Mesenchymal stem cell (in vitro differentiated cells and primary cell): Measurements from ENCODE around the gene LILRB1.

Experiments used
- DNase-seq: peaks from one replicate; pipeline ENCODE4 v3.0.0-alpha.2; 2013
- H2AFZ ChIP-seq: one replicate; pipeline ENCODE4 v1.6.1; 2013; ENCODE audit warnings: low read depth, mild to moderate bottlenecking, control low read depth, inconsistent platforms, low read length, moderate library complexity
- H2AK5ac ChIP-seq: 2 replicates; pipeline ENCODE4 v1.6.1; 2013; ENCODE audit warnings: low read length, moderate library complexity, mild to moderate bottlenecking, inconsistent platforms; ENCODE audit not compliant: severe bottlenecking
- H2BK120ac ChIP-seq: one replicate; pipeline ENCODE4 v1.6.1; 2013; ENCODE audit warnings: low read depth, mild to moderate bottlenecking, inconsistent platforms, low read length, moderate library complexity
- H2BK12ac ChIP-seq, 2 experiments: one replicate each; pipeline ENCODE4 v1.6.1; 2013; ENCODE audit warnings: inconsistent platforms in 2 of 2, low read length in 2 of 2, mild to moderate bottlenecking in 2 of 2, moderate library complexity in 2 of 2, control low read depth in 1 of 2
- H2BK15ac ChIP-seq: one replicate; pipeline ENCODE4 v1.6.1; 2013; ENCODE audit warnings: mild to moderate bottlenecking, low read depth, inconsistent platforms; ENCODE audit not compliant: poor library complexity, severe bottlenecking
- H2BK5ac ChIP-seq: 2 replicates; pipeline ENCODE4 v1.6.1; 2013; ENCODE audit warnings: low read depth, mild to moderate bottlenecking, low read length, control low read depth, inconsistent platforms; ENCODE audit not compliant: poor library complexity, severe bottlenecking
- H3K14ac ChIP-seq, 2 experiments: one replicate each; pipeline ENCODE4 v1.6.1; 2013; ENCODE audit warnings: inconsistent platforms in 2 of 2, low read length in 2 of 2, control low read depth in 1 of 2, mild to moderate bottlenecking in 1 of 2, moderate library complexity in 1 of 2
- H3K18ac ChIP-seq, 2 experiments: one replicate each; pipeline ENCODE4 v1.6.1; 2013; ENCODE audit warnings: inconsistent platforms in 2 of 2, low read length in 2 of 2, control low read depth in 1 of 2, low read depth in 1 of 2, mild to moderate bottlenecking in 1 of 2
- H3K23ac ChIP-seq, 2 experiments: one replicate each; pipeline ENCODE4 v1.6.1; 2013; ENCODE audit warnings: inconsistent platforms in 2 of 2, low read length in 2 of 2, mild to moderate bottlenecking in 2 of 2, moderate library complexity in 2 of 2, control low read depth in 1 of 2
- H3K27ac ChIP-seq: 2 replicates; pipeline ENCODE4 v1.5.1; 2013; ENCODE audit warnings: mild to moderate bottlenecking, moderate library complexity, low read length, control low read depth, inconsistent platforms; ENCODE audit not compliant: poor library complexity, severe bottlenecking
- H3K27me3 ChIP-seq, 2 experiments: 2 replicates each; pipeline versions ENCODE4 v1.6.1 to v1.7.0; 2013; ENCODE audit warnings: low read length in 2 of 2, mild to moderate bottlenecking in 2 of 2, moderate library complexity in 2 of 2, control low read depth in 1 of 2, inconsistent platforms in 1 of 2; ENCODE audit not compliant: control insufficient read depth in 1 of 2, insufficient read depth in 1 of 2
- H3K36me3 ChIP-seq, 2 experiments: 2 replicates each; pipeline versions ENCODE4 v1.6.1 to v1.7.0; 2013; ENCODE audit warnings: low read length in 2 of 2, control low read depth in 1 of 2, inconsistent platforms in 1 of 2, low read depth in 1 of 2, mild to moderate bottlenecking in 1 of 2; ENCODE audit not compliant: insufficient read depth in 2 of 2, control insufficient read depth in 1 of 2
- H3K4ac ChIP-seq, 2 experiments: one replicate each; pipeline ENCODE4 v1.6.1; 2013; ENCODE audit warnings: inconsistent platforms in 2 of 2, low read length in 2 of 2, mild to moderate bottlenecking in 2 of 2, moderate library complexity in 2 of 2, control low read depth in 1 of 2, low read depth in 1 of 2
- H3K4me1 ChIP-seq: 2 replicates; pipeline ENCODE4 v1.6.1; 2013; ENCODE audit warnings: low read depth, low read length, control low read depth; ENCODE audit not compliant: control insufficient read depth, insufficient read depth
- H3K4me2 ChIP-seq: 2 replicates; pipeline ENCODE4 v1.6.1; 2013; ENCODE audit warnings: low read length, mild to moderate bottlenecking, inconsistent platforms; ENCODE audit not compliant: poor library complexity, severe bottlenecking
- H3K4me3 ChIP-seq, 2 experiments: 2 replicates each; pipeline versions ENCODE4 v1.5.1 to v1.7.0; 2013; ENCODE audit warnings: low read length in 2 of 2, mild to moderate bottlenecking in 2 of 2, control low read depth in 1 of 2, low read depth in 1 of 2; ENCODE audit not compliant: insufficient read depth in 1 of 2
- H3K79me1 ChIP-seq: replicated peaks from 2 replicates; pipeline ENCODE4 v1.6.1; 2013; ENCODE audit warnings: mild to moderate bottlenecking, control low read depth, low read length, inconsistent platforms; ENCODE audit not compliant: poor library complexity, severe bottlenecking
- H3K9ac ChIP-seq: 2 replicates; pipeline ENCODE4 v1.7.0; 2013; ENCODE audit warnings: mild to moderate bottlenecking, low read length, moderate library complexity
- H3K9me3 ChIP-seq: 2 replicates; pipeline ENCODE4 v1.7.0; 2013; ENCODE audit warnings: mild to moderate bottlenecking, low read length; ENCODE audit not compliant: control insufficient read depth
- H4K8ac ChIP-seq: one replicate; pipeline ENCODE4 v1.6.1; 2013; ENCODE audit warnings: inconsistent platforms, mild to moderate bottlenecking, low read length, moderate library complexity
- H4K91ac ChIP-seq: one replicate; pipeline ENCODE4 v1.6.1; 2013; ENCODE audit warnings: mild to moderate bottlenecking, low read length, inconsistent platforms
- WGBS: methylation state at CpG from one replicate; pipeline ENCODE4 v1.1.7; 2013; ENCODE audit warnings: mixed read lengths; 5-methylcytosine and 5-hydroxymethylcytosine counted together

The LILRB1 gene

DNA sequence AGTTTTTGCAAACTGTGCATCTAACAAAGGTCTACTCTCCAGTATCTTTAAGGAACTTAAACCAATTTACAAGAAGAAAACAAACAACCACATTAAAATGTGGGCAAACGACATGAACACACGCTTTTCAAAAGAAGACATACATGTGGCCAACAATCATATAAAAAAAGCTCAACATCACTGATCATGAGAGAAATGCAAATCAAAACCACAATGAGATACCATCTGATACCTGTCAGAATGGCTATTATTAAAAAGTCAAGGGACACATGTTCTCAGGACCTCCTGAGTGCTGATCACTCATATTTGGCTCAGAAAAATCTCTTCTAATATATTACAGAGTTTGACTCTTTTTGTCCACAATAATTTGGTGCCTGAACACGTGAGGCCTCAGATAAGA, 14.2 kb upstream of the LILRB1 start:
- H3K36me3 ChIP-seq: no peaks in the 10 kb centered on the region
- no peak overlapping the region for H2AFZ ChIP-seq
- H3K4me1 ChIP-seq: no peaks in the 10 kb centered on the region
- H2BK12ac ChIP-seq: no peak overlapping the region
- no peak overlapping the region for H3K4me2 ChIP-seq
- peaks cover 10% of the 10 kb centered on the region for H3K9me3 ChIP-seq
- H4K91ac ChIP-seq: no peak overlapping the region
- no peak overlapping the region for H3K9ac ChIP-seq
- H2BK15ac ChIP-seq: no peak overlapping the region
- H3K4ac ChIP-seq: no peak overlapping the region
- no peaks in the 10 kb centered on the region for H3K79me1 ChIP-seq
- H2AK5ac ChIP-seq: no peak overlapping the region
- H4K8ac ChIP-seq: no peak overlapping the region
- H2BK120ac ChIP-seq: no peak overlapping the region
- 45% methylated on average over 3 of the region's 3 CpGs for WGBS
- no peak overlapping the region for H3K14ac ChIP-seq
- DNase-seq: no peak
- H3K18ac ChIP-seq: no peak overlapping the region
- no peak overlapping the region for H3K23ac ChIP-seq
- no peak overlapping the region for H3K4me3 ChIP-seq
- no peak overlapping the region for H3K27ac ChIP-seq
- no peak overlapping the region for H2BK5ac ChIP-seq
- H3K27me3 ChIP-seq: no peaks in the 10 kb centered on the region

DNA sequence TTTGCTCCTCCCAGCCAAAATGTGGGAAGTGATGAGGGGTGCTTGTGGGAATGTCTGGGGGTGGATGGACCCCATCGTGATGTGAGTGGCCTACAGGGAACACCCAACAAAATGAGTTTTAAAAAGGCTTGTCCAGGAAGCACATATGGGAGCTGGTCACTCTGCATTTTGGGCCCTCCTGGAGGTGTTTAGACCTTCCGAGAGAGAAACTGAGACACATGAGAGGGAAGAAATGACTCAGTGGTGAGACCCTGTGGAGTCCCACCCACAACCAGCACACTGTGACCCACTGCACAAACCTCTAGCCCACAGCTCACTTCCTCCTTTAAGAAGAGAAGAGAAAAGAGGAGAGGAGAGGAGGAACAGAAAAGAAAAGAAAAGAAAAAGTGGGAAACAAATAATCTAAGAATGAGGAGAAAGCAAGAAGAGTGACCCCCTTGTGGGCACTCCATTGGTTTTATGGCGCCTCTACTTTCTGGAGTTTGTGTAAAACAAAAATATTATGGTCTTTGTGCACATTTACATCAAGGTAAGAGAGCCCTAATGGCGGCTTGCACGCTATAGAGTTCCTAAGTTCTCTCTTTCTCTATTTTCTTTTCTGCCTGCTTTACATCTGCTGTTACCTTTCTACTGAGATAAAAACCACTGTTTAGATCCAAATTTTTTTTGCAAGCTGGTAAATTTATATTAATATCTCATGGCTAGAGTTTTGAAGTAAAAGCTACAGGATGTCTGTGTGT, 13.3 kb upstream of the LILRB1 start:
- Histone ChIP-seq H2BK5ac (no peak overlapping the region), H2AFZ (no peak overlapping the region), H2BK120ac (no peak overlapping the region), H3K27ac (no peak overlapping the region), H3K36me3 (no peaks in the 10 kb centered on the region), H3K9me3 (peaks cover 10% of the 10 kb centered on the region), H2BK12ac (no peak overlapping the region), H3K4me2 (no peak overlapping the region), H3K14ac (no peak overlapping the region), H3K79me1 (no peaks in the 10 kb centered on the region), H3K27me3 (no peaks in the 10 kb centered on the region), H3K4me1 (no peaks in the 10 kb centered on the region), H2AK5ac (no peak overlapping the region), H2BK15ac (no peak overlapping the region), H3K23ac (no peak overlapping the region), H4K8ac (no peak overlapping the region), H3K4me3 (no peak overlapping the region), H3K4ac (no peak overlapping the region), H3K9ac (no peak overlapping the region), H4K91ac (no peak overlapping the region), H3K18ac (no peak overlapping the region)
- DNase-seq: no peak
- 8% methylated on average over 3 of the region's 5 CpGs for WGBS

DNA sequence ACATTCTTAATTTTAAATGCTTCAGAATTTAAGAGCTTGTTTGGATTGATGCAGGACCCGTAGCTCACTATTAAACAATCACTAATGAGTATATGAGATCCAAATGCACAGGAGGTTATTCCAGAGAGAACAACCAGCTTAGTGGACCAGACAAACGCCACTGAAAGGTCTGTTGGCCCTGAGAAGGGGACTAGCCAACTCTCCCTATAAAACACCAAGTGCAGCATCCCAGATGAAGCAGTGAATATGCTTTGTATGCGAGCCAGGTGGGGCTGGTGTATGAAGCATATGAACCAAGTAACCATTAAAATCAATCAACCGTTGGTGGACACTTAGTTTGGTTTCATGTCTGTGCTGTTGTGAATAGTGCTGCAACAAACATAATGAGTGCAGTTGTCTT, 9.8 kb upstream of the LILRB1 start:
- no peak overlapping the region for H2AFZ ChIP-seq
- DNase-seq: no peak
- H3K23ac ChIP-seq: no peak overlapping the region
- H3K4ac ChIP-seq: no peak overlapping the region
- no peak overlapping the region for H3K9ac ChIP-seq
- H3K9me3 ChIP-seq: no peaks in the 10 kb centered on the region
- no peak overlapping the region for H2BK120ac ChIP-seq
- H3K36me3 ChIP-seq: no peaks in the 10 kb centered on the region
- no peak overlapping the region for H2BK12ac ChIP-seq
- H4K91ac ChIP-seq: no peak overlapping the region
- H3K4me3 ChIP-seq: no peak overlapping the region
- no peaks in the 10 kb centered on the region for H3K79me1 ChIP-seq
- H3K27me3 ChIP-seq: no peaks in the 10 kb centered on the region
- H2BK5ac ChIP-seq: no peak overlapping the region
- no peak overlapping the region for H2AK5ac ChIP-seq
- no peak overlapping the region for H2BK15ac ChIP-seq
- H3K4me1 ChIP-seq: no peaks in the 10 kb centered on the region
- H3K27ac ChIP-seq: no peak overlapping the region
- no peak overlapping the region for H3K14ac ChIP-seq
- H4K8ac ChIP-seq: no peak overlapping the region
- H3K18ac ChIP-seq: no peak overlapping the region
- WGBS: 27% methylated on average over 2 of the region's 4 CpGs
- no peak overlapping the region for H3K4me2 ChIP-seq

DNA sequence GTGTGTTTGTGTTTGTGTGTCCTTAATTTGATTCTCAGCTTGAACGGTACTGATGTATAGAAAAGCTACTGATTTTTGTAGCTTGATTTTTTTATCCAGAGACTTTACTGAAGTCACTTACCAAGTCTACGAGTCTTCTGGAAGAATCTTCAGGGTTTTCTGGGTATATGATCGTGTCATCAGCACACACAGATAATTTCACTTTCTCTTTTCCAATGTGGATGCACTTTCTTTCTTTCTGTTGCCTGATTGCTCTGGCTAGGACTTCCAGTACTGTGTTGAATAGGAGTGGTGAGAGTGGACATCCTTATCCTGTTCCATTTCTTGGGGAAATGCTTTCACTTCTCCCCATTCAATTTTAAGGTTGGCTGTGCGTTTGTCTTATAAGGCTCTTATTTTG, 7.9 kb upstream of the LILRB1 start:
- no peak overlapping the region for H3K23ac ChIP-seq
- 0% methylated on average over 1 of the region's 4 CpGs for WGBS
- H3K79me1 ChIP-seq: no peaks in the 10 kb centered on the region
- H3K4me2 ChIP-seq: no peak overlapping the region
- H4K91ac ChIP-seq: no peak overlapping the region
- H3K27me3 ChIP-seq: no peaks in the 10 kb centered on the region
- H3K14ac ChIP-seq: no peak overlapping the region
- H3K4me3 ChIP-seq: no peak overlapping the region
- no peak overlapping the region for H3K4ac ChIP-seq
- no peaks in the 10 kb centered on the region for H3K9me3 ChIP-seq
- no peak for DNase-seq
- H2AK5ac ChIP-seq: no peak overlapping the region
- no peaks in the 10 kb centered on the region for H3K4me1 ChIP-seq
- H2BK15ac ChIP-seq: no peak overlapping the region
- H4K8ac ChIP-seq: no peak overlapping the region
- H2BK5ac ChIP-seq: no peak overlapping the region
- H2BK12ac ChIP-seq: no peak overlapping the region
- no peak overlapping the region for H3K27ac ChIP-seq
- no peaks in the 10 kb centered on the region for H3K36me3 ChIP-seq
- H2BK120ac ChIP-seq: no peak overlapping the region
- no peak overlapping the region for H2AFZ ChIP-seq
- no peak overlapping the region for H3K9ac ChIP-seq
- no peak overlapping the region for H3K18ac ChIP-seq
